Parathyroid adenoma (tissue), 2 donors: ENCODE data around the gene MAS1.
A peak's percentile ranks its signal among the peaks of the same experiment; 100 is the strongest.
"Not testable (repeated sequence)": the region's sequence is repeated elsewhere in the genome, so short reads cannot be mapped to it uniquely, and the experiment has no call there.

Experiments used
- H2AFZ ChIP-seq: fragments of 300-600 bp; sonication (generic); one replicate; pipeline ENCODE4 v1.7.0; 2017; ENCODE audit warnings: antibody characterized with exemption, mild to moderate bottlenecking
- H3K27ac ChIP-seq: fragments of 300-600 bp; sonication (generic); one replicate; pipeline ENCODE4 v1.7.0; 2017
- H3K27me3 ChIP-seq: fragments of 300-600 bp; sonication (generic); one replicate; pipeline ENCODE4 v1.7.0; 2017; ENCODE audit warnings: low read length; ENCODE audit not compliant: control insufficient read depth, insufficient read depth
- H3K36me3 ChIP-seq: fragments of 300-600 bp; sonication (generic); one replicate; pipeline ENCODE4 v1.7.0; 2017; ENCODE audit warnings: low read length; ENCODE audit not compliant: control insufficient read depth, insufficient read depth
- H3K4me1 ChIP-seq: fragments of 300-600 bp; sonication (generic); one replicate; pipeline ENCODE4 v1.7.0; 2017; ENCODE audit warnings: control low read depth
- H3K4me2 ChIP-seq: fragments of 300-600 bp; sonication (generic); one replicate; pipeline ENCODE4 v1.7.0; 2017; ENCODE audit warnings: low read length
- H3K4me3 ChIP-seq: fragments of 300-600 bp; sonication (generic); one replicate; pipeline ENCODE4 v1.7.0; 2017; ENCODE audit warnings: low read depth, low read length
- H3K79me2 ChIP-seq: fragments of 300-600 bp; sonication (generic); one replicate; pipeline ENCODE4 v1.7.0; 2017; ENCODE audit warnings: control low read depth
- H3K9ac ChIP-seq: fragments of 300-600 bp; sonication (generic); one replicate; pipeline ENCODE4 v1.7.0; 2017; ENCODE audit warnings: mild to moderate bottlenecking
- H3K9me3 ChIP-seq: fragments of 300-600 bp; sonication (generic); one replicate; pipeline ENCODE4 v1.7.0; 2017; ENCODE audit warnings: low read length; ENCODE audit not compliant: control insufficient read depth
- TF ChIP-seq, protein P1 (sequence below): fragments of 300-600 bp; sonication (generic); IDR thresholded peaks from one replicate; pipeline ENCODE4 v1.7.0; 2017; ENCODE audit warnings: antibody characterized with exemption, mild to moderate bottlenecking
- donor health status: primary hyperparathyroidism.

MAS1 gene

DNA sequence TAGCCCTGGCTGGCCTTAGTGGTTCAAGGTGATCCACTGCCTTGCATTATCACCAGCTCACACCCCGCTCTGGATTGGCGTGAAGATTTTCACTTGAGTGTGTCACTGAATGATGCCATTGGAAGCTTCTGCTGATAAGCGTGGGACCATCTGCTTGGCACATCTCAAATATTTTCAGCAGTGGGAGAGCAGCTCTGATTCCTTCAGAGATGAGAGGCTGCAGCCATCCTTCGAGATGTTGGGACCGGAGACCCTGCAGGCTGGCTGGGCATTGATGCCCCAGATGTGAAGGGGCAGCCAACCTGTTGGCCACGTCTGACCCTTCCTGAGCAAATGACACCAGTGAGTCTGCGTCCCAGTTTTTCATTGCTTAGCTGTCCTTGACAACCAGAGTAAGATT is at the start of gene MAS1:
MAS1 (plus strand) TSS at position 197 of the 400 bp plus-strand sequence. CDS start 15,968 bp downstream, outside the sequence.
- Histone ChIP-seq H3K9me3 (no peaks in the 10 kb centered on the region), H3K4me1 (no peaks in the 10 kb centered on the region), H3K4me3 (no peak within 1 kb of the TSS), H3K27me3 (no peaks in the 10 kb centered on the region), H3K79me2 (no peaks in the 10 kb centered on the region), H3K36me3 (no peaks in the 10 kb centered on the region), H2AFZ (peak within 1 kb of the TSS; percentile 36), H3K4me2 (peak within 1 kb of the TSS; percentile 53), H3K9ac (no peak within 1 kb of the TSS), H3K27ac (no peak within 1 kb of the TSS)
- TF ChIP-seq, protein P1, sequence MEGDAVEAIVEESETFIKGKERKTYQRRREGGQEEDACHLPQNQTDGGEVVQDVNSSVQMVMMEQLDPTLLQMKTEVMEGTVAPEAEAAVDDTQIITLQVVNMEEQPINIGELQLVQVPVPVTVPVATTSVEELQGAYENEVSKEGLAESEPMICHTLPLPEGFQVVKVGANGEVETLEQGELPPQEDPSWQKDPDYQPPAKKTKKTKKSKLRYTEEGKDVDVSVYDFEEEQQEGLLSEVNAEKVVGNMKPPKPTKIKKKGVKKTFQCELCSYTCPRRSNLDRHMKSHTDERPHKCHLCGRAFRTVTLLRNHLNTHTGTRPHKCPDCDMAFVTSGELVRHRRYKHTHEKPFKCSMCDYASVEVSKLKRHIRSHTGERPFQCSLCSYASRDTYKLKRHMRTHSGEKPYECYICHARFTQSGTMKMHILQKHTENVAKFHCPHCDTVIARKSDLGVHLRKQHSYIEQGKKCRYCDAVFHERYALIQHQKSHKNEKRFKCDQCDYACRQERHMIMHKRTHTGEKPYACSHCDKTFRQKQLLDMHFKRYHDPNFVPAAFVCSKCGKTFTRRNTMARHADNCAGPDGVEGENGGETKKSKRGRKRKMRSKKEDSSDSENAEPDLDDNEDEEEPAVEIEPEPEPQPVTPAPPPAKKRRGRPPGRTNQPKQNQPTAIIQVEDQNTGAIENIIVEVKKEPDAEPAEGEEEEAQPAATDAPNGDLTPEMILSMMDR: no peak

DNA sequence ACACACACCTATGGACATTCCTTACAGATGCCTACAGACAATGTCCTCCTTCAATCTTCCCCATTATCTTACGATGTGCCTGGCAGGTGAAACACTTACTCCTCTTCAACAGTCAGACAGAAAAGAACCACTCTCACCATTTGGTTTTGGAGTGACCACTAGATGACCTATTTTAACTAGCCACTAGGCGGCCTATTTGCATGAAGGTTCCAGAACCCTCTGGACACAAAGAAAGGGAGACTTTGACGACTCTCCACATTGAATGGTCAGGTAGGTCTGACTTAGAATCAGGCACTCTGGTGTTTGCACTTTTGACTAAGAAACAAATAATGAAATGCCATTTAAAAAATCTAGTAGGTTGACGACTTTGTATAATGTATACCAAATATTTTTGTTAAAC is 48.8 kb upstream of the MAS1 start:
- H3K9ac ChIP-seq: no peak overlapping the region
- H3K4me3 ChIP-seq: no peak overlapping the region
- no peaks in the 10 kb centered on the region for H3K4me1 ChIP-seq
- H2AFZ ChIP-seq: no peak overlapping the region
- no peaks in the 10 kb centered on the region for H3K79me2 ChIP-seq
- no peaks in the 10 kb centered on the region for H3K27me3 ChIP-seq
- TF ChIP-seq, protein P1: no peak
- no peak overlapping the region for H3K4me2 ChIP-seq
- H3K27ac ChIP-seq: no peak overlapping the region
- no peaks in the 10 kb centered on the region for H3K36me3 ChIP-seq
- H3K9me3 ChIP-seq: no peaks in the 10 kb centered on the region

DNA sequence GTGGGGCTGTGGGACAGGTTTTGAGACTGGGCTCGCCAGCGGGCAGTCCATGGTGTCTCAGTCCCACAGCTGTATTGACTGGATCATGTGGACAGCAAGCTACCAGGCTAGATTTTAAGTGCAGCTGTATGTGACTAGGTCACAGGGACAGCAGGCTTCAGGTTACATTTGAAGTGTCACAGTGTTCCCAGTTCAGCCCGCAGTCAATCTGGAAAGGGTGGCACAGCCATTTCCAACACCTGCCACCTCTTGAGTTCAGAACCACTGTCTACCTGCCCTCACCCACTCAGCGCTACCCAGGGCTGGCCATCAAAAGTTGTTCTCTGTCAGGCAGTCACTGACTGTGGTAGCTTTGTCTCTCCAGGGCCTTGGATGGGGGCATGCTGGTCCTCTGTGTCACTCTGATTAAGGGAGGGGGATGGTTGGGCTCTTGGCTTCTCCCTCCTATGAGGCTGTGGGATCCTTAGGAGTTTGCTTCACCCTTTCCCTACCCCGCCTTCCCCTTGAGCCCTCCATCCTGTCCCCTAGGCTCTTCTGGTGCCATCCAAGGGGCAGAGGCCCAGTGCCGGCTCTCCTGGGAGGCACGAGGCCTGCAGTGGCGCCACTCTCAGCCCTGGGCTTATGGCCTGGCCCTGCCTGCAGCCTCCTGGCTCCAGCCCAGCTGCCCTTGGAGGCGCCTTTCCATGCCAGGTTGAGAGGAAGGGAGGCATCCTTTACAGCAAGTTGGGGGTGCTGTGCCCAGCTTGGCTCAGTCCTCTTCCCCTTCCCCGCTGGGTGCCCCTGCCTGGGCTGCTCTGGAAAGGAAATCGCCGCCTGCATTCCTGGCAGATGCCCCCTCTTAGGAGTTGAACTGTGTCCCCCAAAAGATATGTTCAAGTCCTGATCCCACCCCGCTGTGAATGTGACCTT is 45.8 kb upstream of the MAS1 start:
- H3K27me3 ChIP-seq: no peaks in the 10 kb centered on the region
- H2AFZ ChIP-seq: no peak overlapping the region
- H3K36me3 ChIP-seq: no peaks in the 10 kb centered on the region
- H3K4me2 ChIP-seq: no peak overlapping the region
- no peaks in the 10 kb centered on the region for H3K79me2 ChIP-seq
- no peaks in the 10 kb centered on the region for H3K4me1 ChIP-seq
- no peak overlapping the region for H3K9ac ChIP-seq
- H3K9me3 ChIP-seq: no peaks in the 10 kb centered on the region
- TF ChIP-seq, protein P1: no peak
- no peak overlapping the region for H3K4me3 ChIP-seq
- H3K27ac ChIP-seq: no peak overlapping the region

DNA sequence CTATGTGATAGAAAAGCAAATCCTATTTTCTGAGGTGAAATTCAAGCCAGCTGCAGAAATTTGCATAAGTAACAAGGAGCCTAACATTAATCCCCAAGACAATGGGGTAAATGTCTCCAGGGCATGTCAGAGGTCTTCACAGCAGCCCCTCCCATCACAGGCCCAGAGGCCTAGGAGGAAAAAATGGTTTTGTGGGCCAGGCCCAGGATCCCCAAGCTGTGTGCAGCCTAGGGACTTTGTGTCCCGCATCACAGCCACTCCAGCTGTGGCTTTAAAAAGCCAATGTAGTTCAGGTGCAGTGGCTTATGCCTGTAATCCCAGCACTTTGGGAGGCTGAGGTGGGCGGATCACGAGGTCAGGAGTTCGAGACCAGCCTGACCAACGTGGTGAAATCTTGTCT is 42.2 kb upstream of the MAS1 start:
- not testable (repeated sequence) for H3K4me1 ChIP-seq, H3K36me3 ChIP-seq, H2AFZ ChIP-seq, H3K27me3 ChIP-seq, H3K4me2 ChIP-seq, H3K27ac ChIP-seq, H3K4me3 ChIP-seq, H3K9ac ChIP-seq, H3K9me3 ChIP-seq, H3K79me2 ChIP-seq

DNA sequence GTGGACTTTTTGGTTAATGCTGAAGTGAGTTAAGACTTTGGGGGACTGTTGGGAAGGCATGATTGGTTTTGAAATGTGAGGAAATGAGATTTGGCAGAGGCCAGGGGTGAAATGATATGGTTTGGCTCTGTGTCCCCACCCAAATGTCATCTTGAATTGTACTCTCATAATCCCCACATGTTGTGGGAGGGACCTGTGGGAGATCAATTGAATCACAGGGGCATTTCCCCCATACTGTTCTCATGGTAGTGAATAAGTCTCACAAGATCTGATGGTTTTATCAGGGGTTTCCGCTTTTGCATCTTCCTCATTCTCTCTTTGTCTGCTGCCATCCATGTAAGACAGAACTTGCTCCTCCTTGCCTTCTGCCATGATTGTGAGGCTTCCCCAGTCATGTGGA is 40.9 kb upstream of the MAS1 start:
- not testable (repeated sequence) for H3K4me3 ChIP-seq, H3K27ac ChIP-seq, H3K9me3 ChIP-seq, H2AFZ ChIP-seq, H3K4me1 ChIP-seq, H3K4me2 ChIP-seq, H3K79me2 ChIP-seq, H3K9ac ChIP-seq, H3K27me3 ChIP-seq, H3K36me3 ChIP-seq
